ENCODE measurements around the gene CENPN. TPM values are rescaled to one million over a fixed set of nuclear protein-coding genes. Genes with fewer than 3 reads are reported as not detected.

The CENPN gene
- total and polyA plus RNA-seq, 2 of the 8 experiments (the other 6 are each of a cell fraction or from before 2014, with no cell fraction given), result 32.8 to 67.0 TPM

- TF ChIP-seq ATF2 (IDR thresholded peaks at IDR 0.05; ENCODE audit: low read length), result no peak
- TF ChIP-seq KDM4A (IDR thresholded peaks at IDR 0.05; ENCODE audit: low read depth, low read length, severe bottlenecking), result no peak
- no peak for TF ChIP-seq TEAD4 (IDR thresholded peaks at IDR 0.05; ENCODE audit: low read depth, low read length)
- no peak for TF ChIP-seq CHD1 (IDR thresholded peaks at IDR 0.05; ENCODE audit: low read depth, low read length)
- no peak for TF ChIP-seq JUN (IDR thresholded peaks at IDR 0.05; ENCODE audit: low read depth, low read length)
Observed at GRCh38 chr16:81014672-81015071, 7.7 kb downstream of the CENPN start (continued).
